ENCODE data around the gene RAB8A.

DNA sequence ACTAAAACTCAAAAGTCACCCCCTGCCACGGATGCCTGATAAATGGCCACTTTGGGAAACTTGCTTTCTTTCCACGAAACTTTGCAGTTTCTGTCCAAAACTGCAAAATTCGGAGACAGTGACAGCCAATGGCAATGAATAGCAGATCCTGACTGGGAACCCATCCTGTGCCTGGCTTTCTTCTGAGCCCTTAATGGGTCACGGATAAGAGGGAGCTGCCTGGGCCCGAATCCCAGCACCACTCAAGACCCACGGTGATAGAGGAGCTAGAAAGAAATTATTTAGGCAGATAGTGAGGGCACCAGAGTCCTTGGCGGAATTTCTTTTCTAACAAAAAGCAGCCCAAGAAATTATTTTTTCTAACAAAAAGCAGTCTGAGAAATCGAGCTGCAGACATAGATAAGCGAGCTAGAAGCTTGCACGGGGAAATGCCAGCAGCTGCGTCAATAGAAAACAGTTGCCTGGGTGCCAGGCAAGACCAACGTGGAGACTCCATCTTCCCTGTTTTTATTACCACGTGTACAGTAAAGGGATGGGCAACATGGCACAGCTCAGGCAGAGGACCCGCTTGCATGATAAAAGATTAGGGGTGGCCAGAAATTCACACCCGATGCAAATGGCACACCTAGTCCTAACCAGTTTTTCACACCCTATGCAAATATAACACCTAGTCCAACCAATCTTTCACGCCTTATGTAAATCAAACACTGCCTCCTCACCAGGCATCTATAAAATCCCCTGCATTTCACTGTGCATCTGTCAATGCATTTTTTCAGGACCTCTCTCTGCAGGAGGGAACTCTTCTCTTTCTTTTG is 24.7 kb downstream of the RAB8A start:
- TF ChIP-seq CTCF (IDR thresholded peaks at IDR 0.05; ENCODE audit: low read depth, low read length, missing input control) = no peak
- no peak for TF ChIP-seq MAX (IDR thresholded peaks at IDR 0.05)
- no peak for TF ChIP-seq JUND (IDR thresholded peaks at IDR 0.05)
- TF ChIP-seq, protein P1, sequence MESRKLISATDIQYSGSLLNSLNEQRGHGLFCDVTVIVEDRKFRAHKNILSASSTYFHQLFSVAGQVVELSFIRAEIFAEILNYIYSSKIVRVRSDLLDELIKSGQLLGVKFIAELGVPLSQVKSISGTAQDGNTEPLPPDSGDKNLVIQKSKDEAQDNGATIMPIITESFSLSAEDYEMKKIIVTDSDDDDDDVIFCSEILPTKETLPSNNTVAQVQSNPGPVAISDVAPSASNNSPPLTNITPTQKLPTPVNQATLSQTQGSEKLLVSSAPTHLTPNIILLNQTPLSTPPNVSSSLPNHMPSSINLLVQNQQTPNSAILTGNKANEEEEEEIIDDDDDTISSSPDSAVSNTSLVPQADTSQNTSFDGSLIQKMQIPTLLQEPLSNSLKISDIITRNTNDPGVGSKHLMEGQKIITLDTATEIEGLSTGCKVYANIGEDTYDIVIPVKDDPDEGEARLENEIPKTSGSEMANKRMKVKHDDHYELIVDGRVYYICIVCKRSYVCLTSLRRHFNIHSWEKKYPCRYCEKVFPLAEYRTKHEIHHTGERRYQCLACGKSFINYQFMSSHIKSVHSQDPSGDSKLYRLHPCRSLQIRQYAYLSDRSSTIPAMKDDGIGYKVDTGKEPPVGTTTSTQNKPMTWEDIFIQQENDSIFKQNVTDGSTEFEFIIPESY (IDR thresholded peaks at IDR 0.05) = no peak
- no peak for TF ChIP-seq NR2F2 (IDR thresholded peaks at IDR 0.05)
- TF ChIP-seq FOXA1 (IDR thresholded peaks at IDR 0.05) = no peak
- no peak for TF ChIP-seq RAD21 (IDR thresholded peaks at IDR 0.05)
